Activated CD4-positive, alpha-beta T cell treated with anti-CD3 and anti-CD28 coated beads, Interleukin-2, amount 50 U/mL, for 4 hours (primary cell): ENCODE data around the gene DCC.

Source experiments
- DNase-seq, 2 experiments: peaks; one replicate each; pipeline ENCODE4 v3.0.0-alpha.2; 2020

DCC gene

GRCh38 chr18:52950155-52950554 lies 610.2 kb downstream of the DCC start:
- DNase-seq, result no peak

GRCh38 chr18:52953387-52953786 lies 613.4 kb downstream of the DCC start:
- no peak for DNase-seq

- no peak for DNase-seq
Measured at GRCh38 chr18:52963481-52963880, 623.5 kb downstream of the DCC start.

GRCh38 chr18:52970686-52971085 lies 630.7 kb downstream of the DCC start:
- DNase-seq, result no peak

GRCh38 chr18:52971097-52971496 lies 631.1 kb downstream of the DCC start:
- DNase-seq, result no peak

GRCh38 chr18:52979892-52980291 lies 639.9 kb downstream of the DCC start:
- no peak for DNase-seq

GRCh38 chr18:52991246-52991645 lies 651.2 kb downstream of the DCC start:
- DNase-seq, result no peak

GRCh38 chr18:52992041-52992440 lies 652.0 kb downstream of the DCC start:
- no peak for DNase-seq

- no peak for DNase-seq
Measured at GRCh38 chr18:52995875-52996274, 655.9 kb downstream of the DCC start.

- no peak for DNase-seq
Measured at GRCh38 chr18:52999633-53000032, 659.6 kb downstream of the DCC start.

GRCh38 chr18:53004798-53005197 lies 664.8 kb downstream of the DCC start:
- no peak for DNase-seq

- no peak for DNase-seq
Measured at GRCh38 chr18:53018791-53019190, 678.8 kb downstream of the DCC start.

- DNase-seq, result no peak
Measured at GRCh38 chr18:53025247-53025646, 685.2 kb downstream of the DCC start.

GRCh38 chr18:53028565-53028964 lies 688.6 kb downstream of the DCC start:
- DNase-seq, result no peak

GRCh38 chr18:53033128-53033527 lies 693.1 kb downstream of the DCC start:
- no peak for DNase-seq

- no peak for DNase-seq
Measured at GRCh38 chr18:53038608-53039007, 698.6 kb downstream of the DCC start.

GRCh38 chr18:53040286-53040685 lies 700.3 kb downstream of the DCC start:
- DNase-seq, result no peak

GRCh38 chr18:53056064-53056463 lies 716.1 kb downstream of the DCC start:
- no peak for DNase-seq

GRCh38 chr18:53070788-53071187 lies 730.8 kb downstream of the DCC start:
- DNase-seq, result no peak

GRCh38 chr18:53080687-53081086 lies 740.7 kb downstream of the DCC start:
- DNase-seq, result no peak

GRCh38 chr18:53093636-53094035 lies 753.6 kb downstream of the DCC start:
- no peak for DNase-seq

- no peak for DNase-seq
Measured at GRCh38 chr18:53101536-53102105, 761.6 kb downstream of the DCC start.

GRCh38 chr18:53114441-53114840 lies 774.4 kb downstream of the DCC start:
- no peak for DNase-seq

GRCh38 chr18:53115876-53116585 lies 776.0 kb downstream of the DCC start:
- DNase-seq, result no peak

- DNase-seq, result no peak
Measured at GRCh38 chr18:53117851-53118250, 777.9 kb downstream of the DCC start.
